ENCODE measurements around the gene ZNF654.

Gene ZNF654

GRCh38 chr3:88167173-88167572, 108.1 kb downstream of the ZNF654 start:
- TF ChIP-seq SPI1 (IDR thresholded peaks at IDR 0.05; ENCODE audit: borderline replicate concordance, low read depth) (no peak), POLR2AphosphoS5 (IDR thresholded peaks at IDR 0.05; ENCODE audit: low read depth) (no peak), REST (IDR thresholded peaks at IDR 0.05; ENCODE audit: insufficient replicate concordance, low read depth) (no peak), GABPA (IDR thresholded peaks at IDR 0.05; ENCODE audit: low read depth) (no peak), CTCF (IDR thresholded peaks at IDR 0.05; ENCODE audit: insufficient read depth, low read length) (no peak)
- Histone ChIP-seq H3K4me3 (replicated peaks; ENCODE audit: insufficient read depth, low read length) (no peak overlapping the region), H3K27me3 (ENCODE audit: insufficient read depth, poor library complexity, severe bottlenecking) (no peaks in the 10 kb centered on the region), H3K27ac (replicated peaks) (no peak overlapping the region)
- no peak for DNase-seq (ENCODE audit: low read depth in 1 of 2, low spot score in 1 of 2)

- no peak for DNase-seq (ENCODE audit: low read depth in 1 of 2, low spot score in 1 of 2)
- no peak for TF ChIP-seq GABPA (IDR thresholded peaks at IDR 0.05; ENCODE audit: low read depth)
- no peak for TF ChIP-seq CTCF (IDR thresholded peaks at IDR 0.05; ENCODE audit: insufficient read depth, low read length)
- no peak for TF ChIP-seq REST (IDR thresholded peaks at IDR 0.05; ENCODE audit: insufficient replicate concordance, low read depth)
- no peak for TF ChIP-seq POLR2AphosphoS5 (IDR thresholded peaks at IDR 0.05; ENCODE audit: low read depth)
- no peak for TF ChIP-seq SPI1 (IDR thresholded peaks at IDR 0.05; ENCODE audit: borderline replicate concordance, low read depth)
- H3K4me3 ChIP-seq (replicated peaks; ENCODE audit: insufficient read depth, low read length), result no peak overlapping the region
These were observed 108.6 kb downstream of the ZNF654 start for GRCh38 chr3:88167704-88168103.

GRCh38 chr3:88168171-88168570, 109.1 kb downstream of the ZNF654 start:
- no peak for DNase-seq (ENCODE audit: low read depth in 1 of 2, low spot score in 1 of 2)
- Histone ChIP-seq H3K27me3 (ENCODE audit: insufficient read depth, poor library complexity, severe bottlenecking) (no peaks in the 10 kb centered on the region), H3K4me3 (replicated peaks; ENCODE audit: insufficient read depth, low read length) (no peak overlapping the region), H3K27ac (replicated peaks) (no peak overlapping the region)
- TF ChIP-seq GABPA (IDR thresholded peaks at IDR 0.05; ENCODE audit: low read depth), result no peak
- no peak for TF ChIP-seq REST (IDR thresholded peaks at IDR 0.05; ENCODE audit: insufficient replicate concordance, low read depth)
- TF ChIP-seq CTCF (IDR thresholded peaks at IDR 0.05; ENCODE audit: insufficient read depth, low read length), result no peak
- TF ChIP-seq POLR2AphosphoS5 (IDR thresholded peaks at IDR 0.05; ENCODE audit: low read depth), result no peak
- no peak for TF ChIP-seq SPI1 (IDR thresholded peaks at IDR 0.05; ENCODE audit: borderline replicate concordance, low read depth)

More at GRCh38 chr3:88167704-88168103, 108.6 kb downstream of the ZNF654 start:
- H3K27ac ChIP-seq (replicated peaks), result no peak overlapping the region
- H3K27me3 ChIP-seq (ENCODE audit: insufficient read depth, poor library complexity, severe bottlenecking), result no peaks in the 10 kb centered on the region
